Effector CD4-positive, alpha-beta T cell (primary cell): ENCODE measurements around the gene TIMM44.
"Not testable (repeated sequence)": the region's sequence is repeated elsewhere in the genome, so short reads cannot be mapped to it uniquely, and the experiment has no call there.

Experiments
- DNase-seq: peaks from one replicate; pipeline ENCODE4 v3.0.0-alpha.2; 2020

Gene TIMM44

GRCh38 chr19:7924241-7924640, 19.2 kb downstream of the TIMM44 start:
- no peak for DNase-seq

GRCh38 chr19:7923295-7924191, 19.9 kb downstream of the TIMM44 start:
- DNase-seq: no peak

- no peak for DNase-seq
Observed at GRCh38 chr19:7922836-7923195, 20.6 kb downstream of the TIMM44 start.

- no peak for DNase-seq
Observed at GRCh38 chr19:7921967-7922835, 21.3 kb downstream of the TIMM44 start.

GRCh38 chr19:7921302-7921966, 22.0 kb downstream of the TIMM44 start:
- DNase-seq: no peak

GRCh38 chr19:7920519-7921301, 22.8 kb downstream of the TIMM44 start:
- peak; percentile 100 for DNase-seq

GRCh38 chr19:7919610-7920518, 23.6 kb downstream of the TIMM44 start, which contains the start of gene SNAPC2:
SNAPC2 (plus strand) TSS chr19:7920338; CDS start chr19:7920367, 29 bp downstream.
- peak; percentile 94 for DNase-seq

- DNase-seq: no peak
Observed at GRCh38 chr19:7918615-7919421, 24.6 kb downstream of the TIMM44 start.

GRCh38 chr19:7918062-7918614, 25.3 kb downstream of the TIMM44 start:
- DNase-seq: not testable (repeated sequence)

- peak; percentile 43 for DNase-seq
Observed at GRCh38 chr19:7917267-7918061, 26.0 kb downstream of the TIMM44 start.

- DNase-seq: no peak
Observed at GRCh38 chr19:7916955-7917266, 26.6 kb downstream of the TIMM44 start.

- DNase-seq: peak; percentile 39
Observed at GRCh38 chr19:7916103-7916954, 27.1 kb downstream of the TIMM44 start.

- DNase-seq: no peak
Observed at GRCh38 chr19:7915250-7916102, 28.0 kb downstream of the TIMM44 start.

- no peak for DNase-seq
Observed at GRCh38 chr19:7914598-7915045, 28.8 kb downstream of the TIMM44 start, which contains the start of gene TGFBR3L. TGFBR3L (plus strand) TSS chr19:7914830.

GRCh38 chr19:7914099-7914498, 29.4 kb downstream of the TIMM44 start:
- DNase-seq: no peak

- DNase-seq: no peak
Observed at GRCh38 chr19:7913652-7914051, 29.8 kb downstream of the TIMM44 start.
